K562 (cell line): Measurements from ENCODE around the gene HRH1. TPM values are rescaled to one million over a fixed set of nuclear protein-coding genes. Genes with fewer than 3 reads are reported as not detected.
"Not testable (repeated sequence)": the region's sequence is repeated elsewhere in the genome, so short reads cannot be mapped to it uniquely, and the experiment has no call there.

Experiments used
- ATAC-seq: fragments of 200-7000 bp; cut with Tn5 transposase; 3 replicates; pipeline ENCODE4 v1.9.1; 2020; ENCODE audit warnings: moderate library complexity
- BruUV-seq: library from RNA; stranded (reverse); fragments of 400-500 nt; replicated peaks from 2 replicates; lab custom pipeline; 2021; lab: Mats Ljungman, UMichigan
- CTCF ChIA-PET: fragments of 300-600 bp; formaldehyde crosslinking; extraction: SDS; loops from one replicate; lab custom pipeline; 2021; ENCODE audit warnings: low intra/inter-chr PET ratio; lab: Yijun Ruan, JAX
- POLR2A ChIA-PET: fragments of 300-600, 350-650 bp; sonication (Branson Sonifier 250); formaldehyde crosslinking; extraction: SDS; loops from one replicate; lab custom pipeline; 2021; ENCODE audit warnings: antibody characterized with exemption, inconsistent platforms; lab: Yijun Ruan, JAX
- DNase-seq, 4 experiments: peaks; one replicate each; pipeline versions ENCODE4 v3.0.0 to v3.0.0-alpha.2; 2011 to 2018; ENCODE audit warnings: low spot score in 3 of 4, mixed read lengths in 3 of 4; ENCODE audit errors: extremely low read depth in 1 of 4
- FAIRE-seq: peaks from 2 replicates; lab custom pipeline; 2011; peaks lifted over from hg19 to GRCh38; lab: Jason Lieb, UNC
- H2AFZ ChIP-seq: 2 replicates; pipeline ENCODE4 v1.6.0; 2011; ENCODE audit warnings: low read depth, low read length, control low read depth, inconsistent platforms
- H3K27ac ChIP-seq: fragments of 200-600 bp; 3 replicates; pipeline ENCODE4 v1.8.0; 2011; ENCODE audit warnings: low read depth, mild to moderate bottlenecking, control low read depth, inconsistent platforms, low read length, moderate library complexity, mixed read lengths; ENCODE audit errors: extremely low read depth
- H3K27me3 ChIP-seq, 2 experiments: fragments of 300-600 bp in 1 of 2; 2 replicates in 1 of 2; 3 replicates in 1 of 2; pipeline versions ENCODE4 v1.6.0 to v1.8.0; 2011; ENCODE audit warnings: inconsistent platforms in 2 of 2, low read length in 2 of 2, mild to moderate bottlenecking in 1 of 2, mixed read lengths in 1 of 2, moderate library complexity in 1 of 2; ENCODE audit not compliant: control insufficient read depth in 2 of 2, insufficient read depth in 2 of 2
- H3K36me3 ChIP-seq: fragments of 300-600 bp; 3 replicates; pipeline ENCODE4 v1.8.0; 2011; ENCODE audit warnings: mild to moderate bottlenecking, low read length, inconsistent platforms; ENCODE audit not compliant: control insufficient read depth, insufficient read depth
- H3K4me1 ChIP-seq, 2 experiments: fragments of 200-600 bp in 1 of 2; replicated peaks in 1 of 2; 2 replicates in 1 of 2; 3 replicates in 1 of 2; pipeline versions ENCODE4 v1.5.1 to v1.8.0; 2011; ENCODE audit warnings: inconsistent platforms in 2 of 2, low read length in 2 of 2, mild to moderate bottlenecking in 1 of 2, mixed read lengths in 1 of 2, moderate library complexity in 1 of 2; ENCODE audit not compliant: control insufficient read depth in 2 of 2, insufficient read depth in 2 of 2
- H3K4me2 ChIP-seq: 2 replicates; pipeline ENCODE4 v1.6.1; 2011; ENCODE audit warnings: low read length, control low read depth, inconsistent platforms, mixed read lengths; ENCODE audit not compliant: insufficient read depth
- H3K4me3 ChIP-seq: fragments of 200-600 bp; sonication (generic), shearing (Covaris generic); 2 replicates; pipeline ENCODE4 v1.5.1; 2016; ENCODE audit warnings: control low read depth, inconsistent platforms
- H3K79me2 ChIP-seq: fragments of 200-600 bp; 3 replicates; pipeline ENCODE4 v1.8.0; 2011; ENCODE audit warnings: low read length, inconsistent platforms; ENCODE audit not compliant: control insufficient read depth, insufficient read depth
- H3K9ac ChIP-seq, 2 experiments: 2 replicates each; pipeline versions ENCODE4 v1.6.0 to v1.6.1; 2011; ENCODE audit warnings: low read depth in 2 of 2, low read length in 2 of 2, control low read depth in 1 of 2, inconsistent platforms in 1 of 2, mild to moderate bottlenecking in 1 of 2, mixed read lengths in 1 of 2; ENCODE audit not compliant: insufficient read depth in 1 of 2
- H3K9me1 ChIP-seq: one replicate; pipeline ENCODE4 v1.6.0; 2011; ENCODE audit warnings: inconsistent platforms, mild to moderate bottlenecking, low read length, moderate library complexity; ENCODE audit not compliant: control insufficient read depth, insufficient read depth
- H3K9me3 ChIP-seq: replicated peaks from 2 replicates; pipeline ENCODE4 v1.5.1; 2011; ENCODE audit warnings: low read depth, low read length, inconsistent platforms; ENCODE audit not compliant: control insufficient read depth, insufficient read depth
- H4K20me1 ChIP-seq: replicated peaks from 2 replicates; pipeline ENCODE4 v1.6.1; 2011; ENCODE audit warnings: low read length, inconsistent platforms, mixed read lengths; ENCODE audit not compliant: control insufficient read depth, insufficient read depth
- ARID1B ChIP-seq: fragments of 450-650 bp; IDR thresholded peaks from 2 replicates; pipeline ENCODE4 v1.6.1; 2016; ENCODE audit warnings: antibody characterized with exemption, mild to moderate bottlenecking, inconsistent platforms
- CBFA2T2 ChIP-seq: fragments of 450-650 bp; conservative IDR thresholded peaks from 2 replicates; pipeline ENCODE4 v1.6.1; 2017; ENCODE audit warnings: mild to moderate bottlenecking
- CBFA2T3 ChIP-seq: fragments of 450-650 bp; IDR thresholded peaks from 2 replicates; pipeline ENCODE4 v1.6.1; 2017
- CHD1 ChIP-seq: fragments of 200-600 bp; sonication (generic); IDR thresholded peaks from one replicate; pipeline ENCODE4 v1.6.1; 2012; ENCODE audit warnings: mild to moderate bottlenecking, moderate library complexity, low read length, inconsistent platforms
- FOSL1 ChIP-seq: fragments of 200-800 bp; sonication (Bioruptor generic); conservative IDR thresholded peaks from 2 replicates; pipeline ENCODE4 v1.6.1; 2016; ENCODE audit warnings: missing genetic modification characterization, missing compliant biosample characterization
- KLF16 ChIP-seq: IDR thresholded peaks from 2 replicates; pipeline ENCODE4 v1.6.1; 2016; ENCODE audit warnings: antibody characterized with exemption
- MEIS2 ChIP-seq: fragments of 450-650 bp; IDR thresholded peaks from 2 replicates; pipeline ENCODE4 v1.6.1; 2014; ENCODE audit warnings: mild to moderate bottlenecking; ENCODE audit not compliant: partially characterized antibody
- MTA2 ChIP-seq: fragments of 450-650 bp; IDR thresholded peaks from 2 replicates; pipeline ENCODE4 v1.6.1; 2016; ENCODE audit warnings: low read depth
- MTA3 ChIP-seq: fragments of 450-650 bp; formaldehyde crosslinking; IDR thresholded peaks from 2 replicates; pipeline ENCODE4 v1.6.1; 2017; ENCODE audit warnings: mild to moderate bottlenecking, borderline replicate concordance
- NCOR1 ChIP-seq: fragments of 450-650 bp; IDR thresholded peaks from 2 replicates; pipeline ENCODE4 v1.6.1; 2016; ENCODE audit warnings: mild to moderate bottlenecking, moderate library complexity
- RFX1 ChIP-seq: fragments of 450-650 bp; IDR thresholded peaks from 2 replicates; pipeline ENCODE4 v1.6.1; 2016; ENCODE audit warnings: mild to moderate bottlenecking, moderate library complexity
- SMARCA4 ChIP-seq: fragments of 450-650 bp; IDR thresholded peaks from 2 replicates; pipeline ENCODE4 v1.6.1; 2016
- TAL1 ChIP-seq: fragments of 450-650 bp; IDR thresholded peaks from 2 replicates; pipeline ENCODE4 v1.6.1; 2016; ENCODE audit warnings: mild to moderate bottlenecking
- TEAD4 ChIP-seq, 2 experiments: sonication (generic) in 1 of 2; formaldehyde crosslinking in 1 of 2; IDR thresholded peaks; 2 replicates each; pipeline versions ENCODE4 v1.6.1 to v1.8.0; 2012 to 2022; ENCODE audit warnings: borderline replicate concordance in 1 of 2, inconsistent platforms in 1 of 2, low read length in 1 of 2, mild to moderate bottlenecking in 1 of 2, missing genetic modification reagents in 1 of 2
- WGBS: fragments of 100-300 bp; shearing (Covaris generic); methylation state at CpG from one replicate; pipeline ENCODE4 v1.1.6; 2016; ENCODE audit warnings: low coverage, mixed read lengths; ENCODE audit not compliant: insufficient coverage; ENCODE audit errors: missing lambda C conversion rate; 5-methylcytosine and 5-hydroxymethylcytosine counted together
- in situ Hi-C: fragments of 300-500 bp; cut with MboI; formaldehyde crosslinking; loops from 4 replicates; pipeline ENCODE4 v1.15.0; 2018; ENCODE audit warnings: inconsistent platforms, mixed read lengths
- intact Hi-C: fragments of 100-400 bp; cut with micrococcal nuclease; formaldehyde crosslinking; loops from 2 replicates; pipeline ENCODE4 v1.14.2; 2022
- polyA plus RNA-seq, 8 experiments: library from polyadenylated mRNA; depleted of rRNA in 4 of 8; stranded (reverse) in 5 of 8; unstranded in 3 of 8; fragments of >200 nt; fragmentation: Nextera tagmentation in 2 of 8; fragmentation: Illumina TruSeq in 1 of 8; extraction: Ambion mirVana in 2 of 8; extraction: Trizol in 1 of 8; gene quantifications; 2 replicates each; pipeline versions ENCODE4 v1.2.1 to v1.2.3, GENCODE V29; 2011 to 2014; ENCODE audit warnings: inconsistent platforms in 1 of 8, missing spikeins in 1 of 8
- total RNA-seq, 7 experiments: library from RNA; depleted of rRNA in 6 of 7; stranded (reverse); fragments of >200 nt in 6 of 7; fragmentation: Illumina TruSeq in 2 of 7; extraction: Trizol in 2 of 7; gene quantifications; 2 replicates each; pipeline versions ENCODE4 v1.2.1 to v1.2.3, GENCODE V29; 2011 to 2021; ENCODE audit warnings: low replicate concordance in 1 of 7
- TF ChIP-seq, protein P1 (sequence below), 2 experiments: fragments of 200-800 bp in 1 of 2; sonication (Bioruptor generic) in 1 of 2; sonication (generic) in 1 of 2; formaldehyde crosslinking in 1 of 2; IDR thresholded peaks in 1 of 2; conservative IDR thresholded peaks in 1 of 2; 2 replicates each; pipeline versions ENCODE4 v1.5.0 to v1.6.1; 2016 to 2020; ENCODE audit warnings: missing compliant biosample characterization in 1 of 2, missing genetic modification characterization in 1 of 2, missing genetic modification reagents in 1 of 2

The HRH1 gene
- total and polyA plus RNA-seq, 9 of the 15 experiments (the other 6 are each of a cell fraction or from before 2014, with no cell fraction given): 0.03 to 0.15 (median 0.06) TPM; not detected in 1

DNA sequence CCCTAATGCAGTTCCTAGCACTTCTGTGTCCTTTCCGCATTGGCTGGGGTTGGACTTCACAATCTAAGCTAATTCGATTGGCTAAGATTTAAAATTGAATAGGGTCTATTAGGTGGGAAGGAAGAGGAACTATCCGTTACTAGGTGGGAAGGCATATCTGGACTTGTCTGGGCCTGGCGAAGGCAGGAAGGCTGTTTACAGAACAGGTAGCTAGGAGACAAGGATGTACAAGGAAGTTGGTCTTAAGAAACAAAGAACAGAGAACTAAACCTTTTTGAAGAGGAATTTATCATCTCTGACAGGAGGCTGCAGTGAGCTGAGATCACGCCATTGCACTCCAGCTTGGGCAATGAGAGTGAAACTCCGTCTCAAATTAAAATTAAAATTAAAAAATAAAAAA, 100.6 kb downstream of the HRH1 start:
- ChIA-PET CTCF (no interaction called here), POLR2A (interaction anchor here (1.0 to 1.6 kb wide), 3 partner anchors 9 to 80 kb away, joined by 3 to 5 read pairs (median 4); no protein-coding TSS in a partner anchor)

DNA sequence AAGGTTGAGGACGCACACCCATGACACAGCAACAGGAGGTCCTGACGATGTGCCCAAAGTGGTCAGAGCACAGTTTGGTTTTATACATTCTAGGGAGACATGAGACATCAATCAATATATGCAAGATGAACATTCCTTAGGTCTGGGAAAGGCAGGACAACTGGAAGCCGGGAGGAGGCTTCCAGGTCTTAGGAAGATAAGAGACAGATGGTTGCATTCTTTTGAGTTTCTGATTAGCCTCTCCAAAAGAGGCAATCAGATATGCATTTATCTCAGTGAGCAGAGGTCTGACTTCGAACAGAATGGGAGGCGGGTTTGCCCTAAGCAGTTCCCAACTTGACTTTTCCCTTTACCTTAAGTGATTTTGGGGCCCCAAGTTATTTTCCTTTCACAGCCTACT, 101.2 kb downstream of the HRH1 start:
- FAIRE-seq; in situ Hi-C loops; TF ChIP-seq TEAD4 (CRISPR knock-in tag; IDR thresholded peaks at IDR 0.05; ENCODE audit: borderline replicate concordance): not testable (repeated sequence)
- WGBS: 0% methylated on average over 5 of the region's 5 CpGs
- peak; percentile 72 for TF ChIP-seq ARID1B
- TF ChIP-seq SMARCA4: 0 out of 2 replicates have a peak, but pooled peaks have one; percentile 38
- 0 out of 2 replicates have a peak, but pooled peaks have one; percentile 17 for TF ChIP-seq MTA3
- peak; percentile 70 for TF ChIP-seq CBFA2T2
- TF ChIP-seq TAL1: peak; percentile 47; the same call in 1 of the 2 replicates
- TF ChIP-seq TEAD4 (IDR thresholded peaks at IDR 0.05; ENCODE audit: low read length): peak; percentile 43; the same call in 1 of the 2 replicates
- 0 out of 2 replicates have a peak, but pooled peaks have one; percentile 35 for TF ChIP-seq FOSL1
- 0 out of 2 replicates have a peak, but pooled peaks have one; percentile 50 for TF ChIP-seq KLF16
- peak; percentile 78 for TF ChIP-seq CBFA2T3
- TF ChIP-seq, protein P1, sequence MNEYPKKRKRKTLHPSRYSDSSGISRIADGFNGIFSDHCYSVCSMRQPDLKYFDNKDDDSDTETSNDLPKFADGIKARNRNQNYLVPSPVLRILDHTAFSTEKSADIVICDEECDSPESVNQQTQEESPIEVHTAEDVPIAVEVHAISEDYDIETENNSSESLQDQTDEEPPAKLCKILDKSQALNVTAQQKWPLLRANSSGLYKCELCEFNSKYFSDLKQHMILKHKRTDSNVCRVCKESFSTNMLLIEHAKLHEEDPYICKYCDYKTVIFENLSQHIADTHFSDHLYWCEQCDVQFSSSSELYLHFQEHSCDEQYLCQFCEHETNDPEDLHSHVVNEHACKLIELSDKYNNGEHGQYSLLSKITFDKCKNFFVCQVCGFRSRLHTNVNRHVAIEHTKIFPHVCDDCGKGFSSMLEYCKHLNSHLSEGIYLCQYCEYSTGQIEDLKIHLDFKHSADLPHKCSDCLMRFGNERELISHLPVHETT (CRISPR knock-in tag; conservative IDR thresholded peaks at IDR 0.05 in 1 of 2, IDR thresholded peaks at IDR 0.05 in 1 of 2): 0 out of 4 replicates have a peak, but pooled peaks of 1 of the 2 experiments have one; percentile 36
- TF ChIP-seq NCOR1: peak; percentile 19; the same call in 1 of the 2 replicates
- peak; percentile 33; the same call in 1 of the 2 replicates for TF ChIP-seq MTA2

More for the DNA sequence above, 100.6 kb downstream of the HRH1 start:
- no peak overlapping the region for H3K4me3 ChIP-seq
- H3K36me3 ChIP-seq: no peaks in the 10 kb centered on the region
- TF ChIP-seq CHD1 (no peak), MEIS2 (peak; percentile 41), RFX1 (0 out of 2 replicates have a peak, but pooled peaks have one; percentile 11)
- no peak for ATAC-seq
- no TSS peak for BruUV-seq
- H3K27me3 ChIP-seq: peaks cover 4 to 20% of the 10 kb centered on the region in 2 experiments; a peak in 4 of 5 replicates
- no peaks in the 10 kb centered on the region for H4K20me1 ChIP-seq
- H3K9ac ChIP-seq: no peak overlapping the region
- H3K9me1 ChIP-seq: no peaks in the 10 kb centered on the region
- DNase-seq: no peak
- no peaks in the 10 kb centered on the region for H3K9me3 ChIP-seq
- H2AFZ ChIP-seq: no peak overlapping the region
- H3K4me2 ChIP-seq: no peak overlapping the region
- peaks cover 0 to 25% of the 10 kb centered on the region in 2 experiments; a peak in 4 of 5 replicates for H3K4me1 ChIP-seq
- no peak for FAIRE-seq
- in situ Hi-C loops (no loop called here), intact Hi-C loops (no loop called here)
- 20% methylated on average over 6 of the region's 6 CpGs for WGBS
- no peak overlapping the region for H3K27ac ChIP-seq
- H3K79me2 ChIP-seq: no peaks in the 10 kb centered on the region

More for the DNA sequence above, 101.2 kb downstream of the HRH1 start:
- BruUV-seq, H3K4me2 ChIP-seq, ATAC-seq, H3K36me3 ChIP-seq, CTCF ChIA-PET, intact Hi-C loops, H3K79me2 ChIP-seq, H3K9ac ChIP-seq, H3K9me1 ChIP-seq, H3K9me3 ChIP-seq, DNase-seq, H2AFZ ChIP-seq, H4K20me1 ChIP-seq, H3K4me3 ChIP-seq, H3K27ac ChIP-seq: not testable (repeated sequence)
- H3K27me3 ChIP-seq: peaks cover 5 to 25% of the 10 kb centered on the region in 2 experiments; a peak in 4 of 5 replicates
- H3K4me1 ChIP-seq: peaks cover 0 to 22% of the 10 kb centered on the region in 2 experiments; a peak in 4 of 5 replicates
- POLR2A ChIA-PET: interaction anchor here (1.0 to 2.0 kb wide), 4 partner anchors 10 to 79 kb away, joined by 3 to 5 read pairs (median 4); partner anchors contain the start of gene ATG7
